Neuronal stem cell (in vitro differentiated cells): ENCODE results near the gene SDF2L1.
"Not testable (repeated sequence)": the region's sequence is repeated elsewhere in the genome, so short reads cannot be mapped to it uniquely, and the experiment has no call there.

ENCODE experiments used
- DNase-seq: peaks from one replicate; pipeline ENCODE4 v3.0.0-alpha.2; 2013; ENCODE audit warnings: low spot score
- H2AFZ ChIP-seq: one replicate; pipeline ENCODE4 v1.6.1; 2013; ENCODE audit warnings: mild to moderate bottlenecking, low read length, inconsistent platforms
- H2AK5ac ChIP-seq: 2 replicates; pipeline ENCODE4 v1.6.1; 2013; ENCODE audit warnings: low read depth, mild to moderate bottlenecking, inconsistent platforms, low read length, moderate library complexity, mixed read lengths
- H2BK120ac ChIP-seq: 2 replicates; pipeline ENCODE4 v1.6.1; 2013; ENCODE audit warnings: low read depth, mild to moderate bottlenecking, inconsistent platforms, low read length, moderate library complexity, mixed read lengths
- H2BK12ac ChIP-seq: one replicate; pipeline ENCODE4 v1.6.1; 2013; ENCODE audit warnings: low read length, inconsistent platforms
- H2BK15ac ChIP-seq: 2 replicates; pipeline ENCODE4 v1.6.1; 2013; ENCODE audit warnings: mild to moderate bottlenecking, low read length, inconsistent platforms, mixed read lengths
- H2BK5ac ChIP-seq: one replicate; pipeline ENCODE4 v1.6.1; 2013; ENCODE audit warnings: inconsistent platforms, mild to moderate bottlenecking, low read length, moderate library complexity
- H3K14ac ChIP-seq: one replicate; pipeline ENCODE4 v1.6.1; 2013; ENCODE audit warnings: low read length, inconsistent platforms
- H3K18ac ChIP-seq: 2 replicates; pipeline ENCODE4 v1.6.1; 2013; ENCODE audit warnings: low read length, inconsistent platforms
- H3K23ac ChIP-seq: 2 replicates; pipeline ENCODE4 v1.6.1; 2013; ENCODE audit warnings: low read depth, mild to moderate bottlenecking, mixed read lengths, low read length, inconsistent platforms; ENCODE audit not compliant: poor library complexity
- H3K27ac ChIP-seq: replicated peaks from 3 replicates; pipeline ENCODE4 v1.5.1; 2013; ENCODE audit warnings: low read length, inconsistent platforms
- H3K27me3 ChIP-seq, 3 experiments: 2 replicates each; pipeline ENCODE4 v1.6.1; 2013; ENCODE audit warnings: low read length in 3 of 3, mild to moderate bottlenecking in 2 of 3, inconsistent platforms in 1 of 3, low read depth in 1 of 3, mixed read lengths in 1 of 3, moderate library complexity in 1 of 3; ENCODE audit not compliant: control insufficient read depth in 3 of 3, insufficient read depth in 3 of 3
- H3K36me3 ChIP-seq, 2 donors: replicated peaks in 1 of 2; 2 replicates each; pipeline ENCODE4 v1.6.1; 2013; ENCODE audit warnings: low read length in 2 of 2; ENCODE audit not compliant: control insufficient read depth in 2 of 2, insufficient read depth in 2 of 2
- H3K4ac ChIP-seq: 2 replicates; pipeline ENCODE4 v1.6.1; 2013; ENCODE audit warnings: inconsistent platforms, mild to moderate bottlenecking, low read length, moderate library complexity
- H3K4me1 ChIP-seq, 2 donors: 1 replicate in 1 of 2; 2 replicates in 1 of 2; pipeline ENCODE4 v1.6.1; 2013; ENCODE audit warnings: low read length in 2 of 2, low read depth in 1 of 2; ENCODE audit not compliant: control insufficient read depth in 2 of 2, insufficient read depth in 1 of 2
- H3K4me2 ChIP-seq: one replicate; pipeline ENCODE4 v1.6.1; 2013; ENCODE audit warnings: mild to moderate bottlenecking, low read length, inconsistent platforms; ENCODE audit not compliant: insufficient read depth, poor library complexity, severe bottlenecking
- H3K4me3 ChIP-seq, 2 donors: 2 replicates each; pipeline ENCODE4 v1.5.1; 2013; ENCODE audit warnings: low read length in 2 of 2, mild to moderate bottlenecking in 2 of 2, inconsistent platforms in 1 of 2, moderate library complexity in 1 of 2
- H3K79me1 ChIP-seq: one replicate; pipeline ENCODE4 v1.6.1; 2013; ENCODE audit warnings: low read depth, mild to moderate bottlenecking, inconsistent platforms, low read length, moderate library complexity
- H3K9ac ChIP-seq: one replicate; pipeline ENCODE4 v1.6.1; 2013; ENCODE audit warnings: mild to moderate bottlenecking, low read depth, low read length, inconsistent platforms; ENCODE audit not compliant: poor library complexity
- H3K9me3 ChIP-seq, 2 donors: replicated peaks in 1 of 2; 2 replicates each; pipeline versions ENCODE3 to v1.6.1; 2013; ENCODE audit warnings: low read length in 2 of 2, mild to moderate bottlenecking in 2 of 2, inconsistent platforms in 1 of 2, low read depth in 1 of 2, mixed read lengths in 1 of 2, moderate library complexity in 1 of 2; ENCODE audit not compliant: control insufficient read depth in 2 of 2, insufficient read depth in 1 of 2
- H4K8ac ChIP-seq: one replicate; pipeline ENCODE4 v1.6.1; 2013; ENCODE audit warnings: low read depth, mild to moderate bottlenecking, inconsistent platforms, low read length, moderate library complexity
- H4K91ac ChIP-seq: one replicate; pipeline ENCODE4 v1.6.1; 2013; ENCODE audit warnings: low read length, low read depth, mild to moderate bottlenecking, inconsistent platforms; ENCODE audit not compliant: poor library complexity
- WGBS, 2 donors: extraction: QIAGEN DNeasy Blood & Tissue Kit; methylation state at CpG; one replicate each; pipeline ENCODE4 v1.1.7; 2013; ENCODE audit warnings: missing lambda C conversion rate in 2 of 2, mixed read lengths in 1 of 2; ENCODE audit not compliant: insufficient read length in 2 of 2, insufficient replicate concordance in 1 of 2; ENCODE audit errors: extremely low coverage in 2 of 2; 5-methylcytosine and 5-hydroxymethylcytosine counted together

The SDF2L1 gene

GRCh38 chr22:21609556-21610157 is 32.4 kb upstream of the SDF2L1 start:
- not testable (repeated sequence) for H2BK5ac ChIP-seq, H2BK120ac ChIP-seq, H3K27me3 ChIP-seq, H3K9me3 ChIP-seq, H3K9ac ChIP-seq, H3K4me2 ChIP-seq, H3K18ac ChIP-seq, H3K27ac ChIP-seq, H2AK5ac ChIP-seq, H3K4me1 ChIP-seq, H3K4me3 ChIP-seq, H3K23ac ChIP-seq, H4K8ac ChIP-seq, H3K4ac ChIP-seq, DNase-seq, H2BK12ac ChIP-seq, H2BK15ac ChIP-seq, H3K14ac ChIP-seq, H4K91ac ChIP-seq, H2AFZ ChIP-seq
- no CpG with 5 or more reads among the region's 11 CpGs for WGBS, 2 donors
- Histone ChIP-seq H3K36me3 (peaks cover 19 to 78% of the 10 kb centered on the region in 2 donors), H3K79me1 (peaks cover 19% of the 10 kb centered on the region)

- Histone ChIP-seq H2BK120ac (no peak overlapping the region), H3K4ac (no peak overlapping the region), H2AK5ac (no peak overlapping the region), H2BK12ac (no peak overlapping the region), H2BK5ac (no peak overlapping the region), H3K23ac (no peak overlapping the region), H3K9ac (no peak overlapping the region), H2AFZ (no peak overlapping the region), H3K9me3 (no peaks in the 10 kb centered on the region), H3K4me3 (no peak overlapping the region), H2BK15ac (no peak overlapping the region), H3K79me1 (peaks cover 7% of the 10 kb centered on the region), H3K18ac (no peak overlapping the region), H3K4me1 (no peaks in the 10 kb centered on the region), H3K27me3 (no peaks in the 10 kb centered on the region), H3K36me3 (peaks cover 18 to 83% of the 10 kb centered on the region in 2 donors), H3K27ac (no peak overlapping the region), H3K14ac (no peak overlapping the region), H4K8ac (no peak overlapping the region), H3K4me2 (no peak overlapping the region), H4K91ac (no peak overlapping the region)
- no peak for DNase-seq
- no CpG with 5 or more reads among the region's 4 CpGs for WGBS, 2 donors
Measured at GRCh38 chr22:21611210-21611977, 30.7 kb upstream of the SDF2L1 start.

- Histone ChIP-seq H3K18ac (no peak overlapping the region), H3K4me1 (no peaks in the 10 kb centered on the region), H3K9ac (no peak overlapping the region), H3K27me3 (no peaks in the 10 kb centered on the region), H3K79me1 (peaks cover 5% of the 10 kb centered on the region), H2BK15ac (no peak overlapping the region), H3K4me2 (no peak overlapping the region), H3K4ac (no peak overlapping the region), H2AK5ac (no peak overlapping the region), H2BK120ac (no peak overlapping the region), H3K4me3 (no peak overlapping the region), H3K27ac (no peak overlapping the region), H2BK5ac (no peak overlapping the region), H4K91ac (no peak overlapping the region), H2AFZ (no peak overlapping the region), H3K14ac (no peak overlapping the region), H3K9me3 (no peaks in the 10 kb centered on the region), H3K23ac (peak overlapping the region; percentile 32), H2BK12ac (no peak overlapping the region), H4K8ac (no peak overlapping the region), H3K36me3 (peaks cover 18 to 78% of the 10 kb centered on the region in 2 donors)
- no CpG with 5 or more reads among the region's 7 CpGs for WGBS, 2 donors
- DNase-seq: no peak
Measured at GRCh38 chr22:21612858-21613257, 29.2 kb upstream of the SDF2L1 start.

- Histone ChIP-seq H3K18ac (no peak overlapping the region), H3K27ac (no peak overlapping the region), H3K23ac (no peak overlapping the region), H2BK15ac (no peak overlapping the region), H2BK12ac (no peak overlapping the region), H3K27me3 (no peaks in the 10 kb centered on the region), H4K91ac (no peak overlapping the region), H2AK5ac (no peak overlapping the region), H3K79me1 (peaks cover 4% of the 10 kb centered on the region), H3K36me3 (peaks cover 18 to 78% of the 10 kb centered on the region in 2 donors), H3K4me3 (no peak overlapping the region), H4K8ac (no peak overlapping the region), H2AFZ (no peak overlapping the region), H3K9ac (no peak overlapping the region), H2BK5ac (no peak overlapping the region), H3K4me1 (no peaks in the 10 kb centered on the region), H2BK120ac (no peak overlapping the region), H3K4me2 (no peak overlapping the region), H3K14ac (no peak overlapping the region), H3K9me3 (no peaks in the 10 kb centered on the region), H3K4ac (no peak overlapping the region)
- no CpG with 5 or more reads among the region's 4 CpGs for WGBS, 2 donors
- DNase-seq: no peak
Measured at GRCh38 chr22:21613553-21614233, 28.4 kb upstream of the SDF2L1 start.
